HCT116 (cell line): ENCODE measurements around the gene FMO4.

ENCODE experiments used
- CTCF ChIP-seq, 3 experiments: fragments of 200-600 bp in 1 of 3; sonication (generic) in 1 of 3; IDR thresholded peaks in 2 of 3; conservative IDR thresholded peaks in 1 of 3; 2 replicates each; pipeline ENCODE4 v1.5.1; 2012 to 2017; ENCODE audit warnings: low read depth in 2 of 3, low read length in 2 of 3, antibody characterized with exemption in 1 of 3, borderline replicate concordance in 1 of 3, control low read depth in 1 of 3, mild to moderate bottlenecking in 1 of 3, mixed read lengths in 1 of 3, mixed run types in 1 of 3, moderate library complexity in 1 of 3; ENCODE audit not compliant: insufficient read depth in 1 of 3
- EZH2 ChIP-seq: fragments of 200-600 bp; sonication (generic); IDR thresholded peaks from 2 replicates; pipeline ENCODE4 v1.6.1; 2017; ENCODE audit warnings: antibody characterized with exemption, mixed run types
- EZH2phosphoT487 ChIP-seq: fragments of 200-600 bp; IDR thresholded peaks from 2 replicates; pipeline ENCODE4 v1.6.1; 2018; ENCODE audit warnings: antibody characterized with exemption, borderline replicate concordance
- MAX ChIP-seq: IDR thresholded peaks from 2 replicates; pipeline ENCODE4 v1.6.1; 2012
- POLR2A ChIP-seq: IDR thresholded peaks from 2 replicates; pipeline ENCODE4 v1.7.0; 2011; ENCODE audit warnings: borderline replicate concordance; ENCODE audit not compliant: insufficient read depth, insufficient read length; ENCODE audit errors: extremely low read depth
- POLR2AphosphoS5 ChIP-seq: IDR thresholded peaks from 2 replicates; pipeline ENCODE4 v1.6.1; 2011; ENCODE audit warnings: mild to moderate bottlenecking, low read depth, low read length, moderate library complexity
- REST ChIP-seq: IDR thresholded peaks from 2 replicates; pipeline ENCODE4 v1.6.1; 2012; ENCODE audit warnings: low read depth
- SP1 ChIP-seq: IDR thresholded peaks from 2 replicates; pipeline ENCODE4 v1.6.1; 2012; ENCODE audit warnings: low read depth
- YY1 ChIP-seq: IDR thresholded peaks from 2 replicates; pipeline ENCODE4 v1.6.1; 2011; ENCODE audit warnings: low read length, low read depth, moderate library complexity, mild to moderate bottlenecking; ENCODE audit not compliant: insufficient replicate concordance; ENCODE audit errors: extremely low read depth
- ZFX ChIP-seq: fragments of 450-650 bp; IDR thresholded peaks from 2 replicates; pipeline ENCODE4 v1.6.1; 2017
- TF ChIP-seq, protein P1 (sequence below): IDR thresholded peaks from 2 replicates; pipeline ENCODE4 v1.6.1; 2012

DNA sequence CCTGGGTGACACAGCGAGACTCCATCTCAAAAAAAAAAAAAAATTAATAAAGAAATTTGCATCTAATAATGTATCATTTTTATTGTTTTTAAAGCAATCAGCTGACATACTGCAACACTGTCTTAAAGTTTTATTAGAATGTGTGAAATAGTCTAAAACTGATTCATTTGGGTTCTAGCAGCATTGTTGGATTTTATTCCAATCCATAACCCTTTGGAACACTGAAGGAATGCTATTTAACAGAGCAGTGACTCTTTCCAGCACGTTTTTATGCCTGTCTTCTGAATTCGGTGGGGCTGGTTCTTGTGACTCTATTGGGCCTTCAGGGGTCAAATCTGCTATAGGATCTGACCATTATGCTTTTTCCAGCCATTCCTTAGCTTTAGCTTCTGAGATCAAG, 18.2 kb upstream of the FMO4 start:
- no peak for TF ChIP-seq EZH2
- TF ChIP-seq EZH2phosphoT487 = no peak
- TF ChIP-seq CTCF (IDR thresholded peaks at IDR 0.05 in 2 of 3, conservative IDR thresholded peaks at IDR 0.05 in 1 of 3; ENCODE audit: borderline replicate concordance in 1 of 3, insufficient read depth in 1 of 3, low read depth in 2 of 3, low read length in 2 of 3) = no peak
- no peak for TF ChIP-seq POLR2A
- no peak for TF ChIP-seq POLR2AphosphoS5
- TF ChIP-seq REST = no peak
- no peak for TF ChIP-seq SP1
- TF ChIP-seq MAX = no peak
- TF ChIP-seq, protein P1, sequence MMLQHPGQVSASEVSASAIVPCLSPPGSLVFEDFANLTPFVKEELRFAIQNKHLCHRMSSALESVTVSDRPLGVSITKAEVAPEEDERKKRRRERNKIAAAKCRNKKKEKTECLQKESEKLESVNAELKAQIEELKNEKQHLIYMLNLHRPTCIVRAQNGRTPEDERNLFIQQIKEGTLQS = no peak
- no peak for TF ChIP-seq YY1
- TF ChIP-seq ZFX = no peak
